Measurements from ENCODE around the gene PUM1.

Gene PUM1

DNA sequence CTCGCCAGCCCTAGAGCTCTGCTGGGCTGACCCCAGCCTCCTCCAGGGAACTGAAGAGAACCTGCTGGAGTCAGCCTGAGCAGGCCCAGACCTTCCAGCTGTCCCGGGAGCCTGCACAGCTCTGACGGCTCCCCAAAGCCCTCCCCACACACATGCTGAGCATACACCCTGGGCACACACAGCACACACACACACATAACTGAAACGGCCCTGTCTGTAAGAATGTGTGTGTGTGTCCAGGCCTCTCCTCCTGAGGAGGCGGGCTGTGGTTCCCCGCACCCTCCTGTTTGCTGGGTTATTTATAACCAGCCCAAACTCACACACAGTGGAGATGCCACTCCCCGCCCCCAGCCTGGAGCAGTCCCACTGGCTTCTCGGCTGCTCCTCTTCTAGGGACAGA lies 177.1 kb downstream of the PUM1 start:
- peak; percentile 86 for DNase-seq

- peak; percentile 73 for DNase-seq
Observed at GRCh38 chr1:30887485-30888315, 177.8 kb downstream of the PUM1 start.

DNA sequence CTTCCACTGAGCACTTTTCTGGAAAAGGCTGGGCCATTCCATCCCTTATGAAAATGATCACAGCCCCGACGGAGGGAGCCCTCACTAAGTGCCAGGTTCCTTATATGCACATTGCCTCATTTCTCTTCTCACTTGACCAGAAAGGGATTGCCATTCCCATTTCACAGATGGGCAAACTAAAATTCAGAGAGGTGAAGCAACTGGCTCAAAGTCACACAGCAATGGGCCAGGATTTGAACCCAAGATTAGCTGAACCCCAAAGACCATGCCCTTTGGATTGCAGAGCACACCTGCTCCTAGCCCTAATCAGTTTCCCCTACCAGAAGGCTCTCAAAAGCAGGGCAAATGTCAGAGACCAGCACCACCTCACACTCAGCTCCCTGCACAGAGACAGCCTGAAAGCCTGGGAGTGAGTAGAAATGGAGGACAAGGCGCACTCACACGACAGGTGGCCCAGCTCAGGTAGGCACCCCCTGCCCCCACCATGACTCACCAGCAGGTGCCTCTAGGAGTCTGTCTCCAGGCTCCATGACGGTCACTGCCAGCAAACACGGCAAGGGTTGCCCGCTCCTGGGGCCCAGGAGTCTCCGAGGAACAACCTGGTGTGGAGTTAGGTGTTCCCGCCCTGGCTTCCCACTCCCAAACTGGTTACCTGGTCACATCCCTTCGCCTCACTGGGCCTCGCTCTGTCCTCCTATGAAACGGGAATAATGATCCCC lies 178.6 kb downstream of the PUM1 start:
- DNase-seq: peak; percentile 99

GRCh38 chr1:30885570-30886522 lies 179.7 kb downstream of the PUM1 start:
- peak; percentile 39 for DNase-seq

DNA sequence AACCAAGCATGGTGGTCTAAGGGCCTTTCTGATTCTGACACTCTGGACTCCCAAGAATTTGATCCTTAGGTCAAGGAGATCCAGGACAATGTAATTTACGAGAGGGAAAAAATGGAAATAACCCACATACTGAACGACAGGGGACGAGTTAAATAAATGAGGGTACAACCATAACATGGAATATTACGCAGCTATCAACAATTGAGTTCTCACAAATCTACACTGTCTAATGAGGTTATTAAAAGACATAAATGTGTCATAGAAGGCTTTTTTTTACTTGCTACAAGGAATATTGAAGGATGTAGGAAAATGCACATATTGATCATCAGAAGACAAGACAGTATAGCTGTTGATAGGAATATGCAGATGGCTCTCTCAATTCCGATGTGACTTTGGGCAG lies 180.8 kb downstream of the PUM1 start:
- DNase-seq: no peak

DNA sequence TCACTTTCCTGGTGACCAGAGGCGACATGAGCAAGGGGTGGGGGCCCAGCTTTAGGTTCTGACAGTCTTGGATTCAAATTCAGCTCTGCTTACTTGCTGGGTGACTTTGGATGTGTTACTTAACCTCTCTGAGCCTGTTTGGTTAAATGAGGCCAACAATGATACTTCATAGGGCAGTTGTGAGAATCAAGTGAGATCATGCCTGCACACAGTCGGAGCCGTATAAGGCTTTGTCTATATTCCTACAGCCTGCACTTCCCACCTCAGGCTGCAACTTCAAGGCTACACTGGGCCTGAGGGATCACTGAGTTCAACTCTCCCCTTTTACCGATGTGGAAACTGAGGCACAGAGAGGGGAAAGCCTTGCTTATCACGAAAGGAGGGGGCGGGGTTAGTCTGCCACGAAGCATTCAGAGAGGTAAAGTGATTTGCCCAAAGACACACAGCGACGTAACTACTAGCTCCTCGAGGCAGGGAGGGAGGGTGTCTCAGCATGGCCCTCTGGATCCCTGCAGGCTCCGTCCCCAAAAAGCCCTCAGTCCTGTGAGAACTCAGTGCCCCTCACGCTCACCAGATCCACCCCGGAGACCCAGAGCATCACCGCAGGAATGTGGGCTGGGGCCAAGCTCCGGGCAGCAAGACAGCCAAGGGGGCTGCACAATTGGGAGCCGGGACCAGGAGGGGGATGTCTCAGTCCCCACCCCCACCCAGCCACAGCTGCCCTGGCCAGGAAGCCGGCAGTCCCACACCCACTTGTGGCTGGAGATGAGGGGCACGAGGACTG lies 181.9 kb downstream of the PUM1 start:
- no peak for DNase-seq

DNA sequence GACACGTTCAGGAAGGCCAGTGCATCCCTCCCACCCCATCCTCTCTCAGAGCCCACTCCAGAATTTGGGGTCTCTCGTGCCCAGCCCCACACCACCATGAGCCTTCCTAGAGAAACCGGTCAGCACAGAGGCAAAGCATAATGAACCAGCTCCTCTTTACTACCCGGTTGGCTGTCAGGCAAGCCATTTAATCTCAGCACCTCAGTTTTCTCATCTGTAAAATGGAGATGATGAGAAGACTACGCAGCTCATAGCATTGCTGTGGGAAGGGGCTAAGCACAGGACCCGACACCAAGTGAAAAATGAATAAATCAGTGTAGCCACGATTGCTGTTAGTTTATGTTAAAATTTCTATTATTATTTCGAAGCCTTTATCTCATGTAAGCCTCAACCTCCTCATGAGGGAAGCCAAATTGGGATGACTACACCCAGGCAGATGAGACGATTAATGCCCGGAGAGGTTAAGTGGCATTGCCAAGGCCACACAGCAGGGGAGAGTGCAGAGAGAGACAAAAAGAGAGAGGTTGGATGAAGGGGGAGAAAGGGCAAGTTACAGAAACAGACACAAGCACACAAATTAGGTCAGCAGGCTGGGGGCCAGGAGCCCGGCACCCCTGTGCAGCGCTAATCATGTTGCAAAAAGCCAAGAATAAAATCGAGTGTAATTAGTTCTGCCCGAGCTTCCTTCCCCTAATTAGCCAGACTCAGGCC lies 182.7 kb downstream of the PUM1 start:
- no peak for DNase-seq

Measured in DMS53 (cell line).